ENCODE measurements around the gene CFAP52.
"Not testable (repeated sequence)": the region's sequence is repeated elsewhere in the genome, so short reads cannot be mapped to it uniquely, and the experiment has no call there.

The CFAP52 gene

GRCh38 chr17:9645851-9646545, 69.6 kb downstream of the CFAP52 start:
- peak; percentile 26 to 61 (median 42) for DNase-seq

- no peak for DNase-seq
These were observed 70.1 kb downstream of the CFAP52 start for GRCh38 chr17:9646546-9646885.

GRCh38 chr17:9647014-9647413, 70.6 kb downstream of the CFAP52 start:
- DNase-seq = no peak

- DNase-seq = no peak
These were observed 72.2 kb downstream of the CFAP52 start for GRCh38 chr17:9648521-9649110.

- DNase-seq = no peak
These were observed 82.3 kb downstream of the CFAP52 start for GRCh38 chr17:9658593-9659211.

- no peak for DNase-seq
These were observed 84.6 kb downstream of the CFAP52 start for GRCh38 chr17:9661027-9661426.

GRCh38 chr17:9663511-9663910, 87.1 kb downstream of the CFAP52 start:
- DNase-seq = not testable (repeated sequence)

- DNase-seq = no peak
These were observed 90.1 kb downstream of the CFAP52 start for GRCh38 chr17:9666461-9667050.

GRCh38 chr17:9668517-9668916, 92.1 kb downstream of the CFAP52 start:
- DNase-seq = no peak

- DNase-seq = no peak
These were observed 93.1 kb downstream of the CFAP52 start for GRCh38 chr17:9669551-9670008.

GRCh38 chr17:9670596-9670995, 94.2 kb downstream of the CFAP52 start:
- no peak for DNase-seq

- DNase-seq = no peak
These were observed 95.1 kb downstream of the CFAP52 start for GRCh38 chr17:9671559-9671958.

- no peak for DNase-seq
These were observed 95.8 kb downstream of the CFAP52 start for GRCh38 chr17:9672266-9672665.

- DNase-seq = no peak
These were observed 96.2 kb downstream of the CFAP52 start for GRCh38 chr17:9672691-9673090.

GRCh38 chr17:9676084-9676483, 99.6 kb downstream of the CFAP52 start:
- peak in 1 of 4 experiments; percentile 12 for DNase-seq

- no peak for DNase-seq
These were observed 100.4 kb downstream of the CFAP52 start for GRCh38 chr17:9676820-9677310.

GRCh38 chr17:9677411-9677810, 101.0 kb downstream of the CFAP52 start:
- DNase-seq = no peak

- DNase-seq = no peak
These were observed 101.5 kb downstream of the CFAP52 start for GRCh38 chr17:9677896-9678295.

- no peak for DNase-seq
These were observed 108.6 kb downstream of the CFAP52 start for GRCh38 chr17:9684955-9685621.
